NT2/D1 (cell line): ENCODE results near the gene PPEF1.

Experiments used
- DNase-seq: peaks from one replicate; pipeline ENCODE4 v3.0.0-alpha.2; 2011; ENCODE audit warnings: low read depth, low spot score
- H3K27me3 ChIP-seq: 2 replicates; pipeline ENCODE4 v1.6.0; 2011; ENCODE audit warnings: mild to moderate bottlenecking; ENCODE audit not compliant: insufficient read length, insufficient read depth
- H3K36me3 ChIP-seq: 2 replicates; pipeline ENCODE4 v1.6.1; 2011; ENCODE audit warnings: mild to moderate bottlenecking, low read length, mixed read lengths; ENCODE audit not compliant: insufficient read depth, insufficient read length
- H3K4me1 ChIP-seq: 2 replicates; pipeline ENCODE4 v1.5.1; 2011; ENCODE audit not compliant: insufficient read depth, insufficient read length
- H3K4me3 ChIP-seq: 2 replicates; pipeline ENCODE4 v1.5.1; 2011; ENCODE audit warnings: low read depth; ENCODE audit not compliant: insufficient read length
- H3K9ac ChIP-seq: 2 replicates; pipeline ENCODE4 v1.6.0; 2011; ENCODE audit warnings: low read depth; ENCODE audit not compliant: insufficient read length
- H3K9me3 ChIP-seq: 2 replicates; pipeline ENCODE4 v1.5.1; 2011; ENCODE audit warnings: mild to moderate bottlenecking, low read length; ENCODE audit not compliant: insufficient read depth
- SUZ12 ChIP-seq: IDR thresholded peaks from 2 replicates; pipeline ENCODE4 v1.6.1; 2011; ENCODE audit not compliant: insufficient read length, insufficient read depth; ENCODE audit errors: extremely low read depth
- YY1 ChIP-seq: IDR thresholded peaks from 2 replicates; pipeline ENCODE4 v1.6.1; 2011; ENCODE audit not compliant: insufficient read length, insufficient read depth
- ZNF274 ChIP-seq: IDR thresholded peaks from 2 replicates; pipeline ENCODE4 v1.6.1; 2011; ENCODE audit warnings: mild to moderate bottlenecking, low read depth, low read length

The PPEF1 gene

GRCh38 chrX:18674788-18675735 is 32.4 kb upstream of the PPEF1 start:
- TF ChIP-seq ZNF274 (no peak), SUZ12 (no peak), YY1 (no peak)
- peak overlapping the region; percentile 76 for H3K9ac ChIP-seq
- no peaks in the 10 kb centered on the region for H3K4me1 ChIP-seq
- no peaks in the 10 kb centered on the region for H3K27me3 ChIP-seq
- peak; percentile 30 for DNase-seq
- H3K36me3 ChIP-seq, result no peaks in the 10 kb centered on the region
- no peaks in the 10 kb centered on the region for H3K9me3 ChIP-seq
- peak overlapping the region; percentile 63 for H3K4me3 ChIP-seq

GRCh38 chrX:18676050-18676449 is 31.4 kb upstream of the PPEF1 start:
- Histone ChIP-seq H3K27me3 (no peaks in the 10 kb centered on the region), H3K36me3 (no peaks in the 10 kb centered on the region), H3K9me3 (no peaks in the 10 kb centered on the region), H3K4me1 (no peaks in the 10 kb centered on the region), H3K9ac (no peak overlapping the region), H3K4me3 (no peak overlapping the region)
- no peak for DNase-seq
- no peak for TF ChIP-seq SUZ12
- TF ChIP-seq YY1, result no peak
- TF ChIP-seq ZNF274, result no peak

- no peak overlapping the region for H3K4me3 ChIP-seq
- H3K27me3 ChIP-seq, result no peaks in the 10 kb centered on the region
- no peaks in the 10 kb centered on the region for H3K4me1 ChIP-seq
- no peak overlapping the region for H3K9ac ChIP-seq
- H3K36me3 ChIP-seq, result no peaks in the 10 kb centered on the region
- H3K9me3 ChIP-seq, result no peaks in the 10 kb centered on the region
- DNase-seq, result no peak
- TF ChIP-seq ZNF274 (no peak), YY1 (no peak), SUZ12 (no peak)
Observed at GRCh38 chrX:18676470-18676869, 31.0 kb upstream of the PPEF1 start.

- Histone ChIP-seq H3K4me3 (no peak overlapping the region), H3K4me1 (no peaks in the 10 kb centered on the region), H3K27me3 (no peaks in the 10 kb centered on the region), H3K36me3 (no peaks in the 10 kb centered on the region), H3K9me3 (no peaks in the 10 kb centered on the region), H3K9ac (no peak overlapping the region)
- no peak for DNase-seq
- TF ChIP-seq ZNF274 (no peak), SUZ12 (no peak), YY1 (no peak)
Observed at GRCh38 chrX:18677161-18677869, 30.1 kb upstream of the PPEF1 start.

GRCh38 chrX:18681996-18682395 is 25.4 kb upstream of the PPEF1 start:
- DNase-seq, result no peak
- Histone ChIP-seq H3K9me3 (no peaks in the 10 kb centered on the region), H3K27me3 (no peaks in the 10 kb centered on the region), H3K9ac (no peak overlapping the region), H3K36me3 (no peaks in the 10 kb centered on the region), H3K4me3 (no peak overlapping the region), H3K4me1 (no peaks in the 10 kb centered on the region)
- no peak for TF ChIP-seq SUZ12
- no peak for TF ChIP-seq YY1
- TF ChIP-seq ZNF274, result no peak

GRCh38 chrX:18682979-18683387 is 24.5 kb upstream of the PPEF1 start:
- Histone ChIP-seq H3K4me3 (no peak overlapping the region), H3K27me3 (no peaks in the 10 kb centered on the region), H3K9me3 (no peaks in the 10 kb centered on the region), H3K9ac (no peak overlapping the region), H3K4me1 (no peaks in the 10 kb centered on the region), H3K36me3 (no peaks in the 10 kb centered on the region)
- no peak for DNase-seq
- no peak for TF ChIP-seq YY1
- TF ChIP-seq ZNF274, result no peak
- no peak for TF ChIP-seq SUZ12

- Histone ChIP-seq H3K9me3 (no peaks in the 10 kb centered on the region), H3K27me3 (no peaks in the 10 kb centered on the region), H3K4me3 (no peak overlapping the region), H3K36me3 (no peaks in the 10 kb centered on the region), H3K4me1 (no peaks in the 10 kb centered on the region), H3K9ac (no peak overlapping the region)
- DNase-seq, result no peak
- TF ChIP-seq YY1 (no peak), ZNF274 (no peak)
Observed at GRCh38 chrX:18687856-18688495, 19.5 kb upstream of the PPEF1 start.
